Neuron (in vitro differentiated cells): ENCODE data around the gene SARDH.
"Not testable (repeated sequence)": the region's sequence is repeated elsewhere in the genome, so short reads cannot be mapped to it uniquely, and the experiment has no call there.

Experiments
- H2AFZ ChIP-seq: one replicate; pipeline ENCODE4 v1.6.1; 2013; ENCODE audit warnings: low read depth, mild to moderate bottlenecking, inconsistent platforms, low read length, moderate library complexity
- H3K27me3 ChIP-seq: one replicate; pipeline ENCODE4 v1.6.1; 2013; ENCODE audit warnings: low read length; ENCODE audit not compliant: insufficient read depth
- H3K36me3 ChIP-seq: one replicate; pipeline ENCODE4 v1.6.1; 2013; ENCODE audit warnings: low read length; ENCODE audit not compliant: insufficient read depth
- H3K4me1 ChIP-seq: one replicate; pipeline ENCODE4 v1.6.1; 2013; ENCODE audit warnings: low read length; ENCODE audit not compliant: insufficient read depth
- H3K4me3 ChIP-seq: 2 replicates; pipeline ENCODE4 v1.5.1; 2013; ENCODE audit warnings: mild to moderate bottlenecking, low read length, moderate library complexity
- H3K9me3 ChIP-seq: one replicate; pipeline ENCODE4 v1.6.1; 2013; ENCODE audit warnings: low read length

The SARDH gene

DNA sequence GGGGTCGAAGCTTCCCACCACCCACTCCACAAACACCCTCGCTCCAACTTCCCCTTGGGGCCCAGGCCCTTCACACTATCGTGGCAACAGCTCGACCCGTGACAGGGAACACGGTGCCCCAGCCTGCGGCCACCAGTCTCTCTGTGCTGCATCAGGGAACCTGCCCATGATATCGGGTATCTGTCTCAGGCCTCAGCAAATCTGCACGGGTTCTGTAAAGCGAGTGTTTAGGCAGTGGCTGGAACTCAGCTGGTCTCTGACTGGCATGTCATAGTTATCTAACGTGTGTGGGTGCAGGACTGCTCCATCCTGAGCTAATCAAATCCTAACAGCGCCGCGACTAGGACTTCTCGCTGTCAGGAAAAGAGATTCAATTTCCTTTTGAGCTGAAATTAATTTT, 59.1 kb downstream of the SARDH start:
- Histone ChIP-seq H3K27me3 (no peaks in the 10 kb centered on the region), H3K4me3 (no peak overlapping the region), H3K4me1 (no peaks in the 10 kb centered on the region)

DNA sequence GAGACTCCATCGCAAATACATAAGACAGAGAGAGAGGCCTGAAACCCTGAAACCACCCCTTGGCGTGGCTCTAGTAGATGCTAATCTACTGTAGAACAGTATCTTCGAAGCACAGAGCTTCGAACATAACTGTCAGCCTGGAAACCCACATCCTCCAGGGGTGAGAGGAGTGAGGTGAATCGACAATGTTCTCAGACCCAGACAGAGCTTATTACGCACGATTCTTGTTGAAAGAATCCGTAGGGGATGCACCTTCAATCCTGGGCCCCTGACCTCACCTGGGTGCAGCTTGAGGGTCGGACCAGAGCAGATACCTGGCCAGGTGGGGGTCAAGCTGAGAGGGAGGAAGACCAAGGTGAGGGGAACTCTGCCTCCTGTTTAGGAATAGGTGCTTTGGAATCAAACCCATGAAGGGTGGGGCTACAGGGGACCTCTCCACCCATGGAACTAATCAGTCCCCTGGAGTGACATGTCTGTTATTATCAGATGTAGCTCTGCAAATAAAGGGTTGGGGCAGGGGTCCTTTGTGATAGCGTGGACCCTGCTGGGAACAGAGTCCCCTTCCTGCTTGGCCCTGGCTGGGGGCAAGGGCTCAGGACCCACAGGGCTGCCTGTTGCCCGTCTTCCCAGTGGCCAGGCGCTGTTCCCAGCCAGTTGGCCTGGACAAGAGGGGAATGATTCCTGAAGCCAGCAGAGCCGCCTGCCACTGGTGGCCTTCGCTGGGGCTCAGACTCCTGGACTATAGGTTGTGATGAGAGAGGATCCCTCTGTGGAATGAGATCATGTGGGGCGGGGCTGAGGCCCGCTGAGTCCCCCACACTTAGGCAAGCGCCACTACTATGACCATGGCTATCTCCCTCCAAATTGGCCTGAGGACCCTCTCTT, 60.8 kb downstream of the SARDH start:
- Histone ChIP-seq H3K9me3 (no peaks in the 10 kb centered on the region), H2AFZ (no peak overlapping the region), H3K27me3 (no peaks in the 10 kb centered on the region), H3K4me3 (no peak overlapping the region), H3K36me3 (no peaks in the 10 kb centered on the region), H3K4me1 (peaks cover 5% of the 10 kb centered on the region)

More for the DNA sequence above, 59.1 kb downstream of the SARDH start:
- Histone ChIP-seq H3K9me3 (no peaks in the 10 kb centered on the region), H2AFZ (no peak overlapping the region), H3K36me3 (no peaks in the 10 kb centered on the region)

GRCh38 chr9:133676450-133676849, 61.7 kb downstream of the SARDH start:
- Histone ChIP-seq H3K36me3 (no peaks in the 10 kb centered on the region), H3K27me3 (no peaks in the 10 kb centered on the region), H2AFZ (no peak overlapping the region), H3K4me1 (peaks cover 5% of the 10 kb centered on the region), H3K9me3 (peaks cover 2% of the 10 kb centered on the region), H3K4me3 (no peak overlapping the region)

DNA sequence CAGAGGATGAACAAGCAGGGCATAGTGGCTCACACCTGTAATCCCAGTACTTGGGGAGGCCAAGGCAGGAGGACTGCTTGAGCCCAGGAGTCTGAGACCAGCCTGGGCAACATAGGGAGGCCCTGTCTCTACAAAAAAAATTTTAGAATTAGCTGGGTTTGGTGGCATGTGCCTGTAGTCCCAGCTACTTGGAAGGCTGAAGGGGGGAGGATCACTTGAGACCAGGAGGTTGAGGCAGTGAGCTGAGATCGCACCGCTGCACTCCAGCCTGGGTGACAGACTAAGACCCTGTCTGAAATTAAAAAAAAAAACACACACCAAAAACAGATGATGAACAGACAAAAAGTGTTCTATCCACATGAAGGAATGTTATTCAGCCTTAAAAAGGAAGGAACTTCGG, 62.4 kb downstream of the SARDH start:
- H3K4me1 ChIP-seq, H3K4me3 ChIP-seq, H3K9me3 ChIP-seq, H3K36me3 ChIP-seq, H3K27me3 ChIP-seq, H2AFZ ChIP-seq: not testable (repeated sequence)

- Histone ChIP-seq H2AFZ (no peak overlapping the region), H3K36me3 (no peaks in the 10 kb centered on the region), H3K27me3 (no peaks in the 10 kb centered on the region), H3K4me1 (peaks cover 5% of the 10 kb centered on the region), H3K9me3 (peaks cover 2% of the 10 kb centered on the region), H3K4me3 (no peak overlapping the region)
Observed at GRCh38 chr9:133674091-133674490, 64.1 kb downstream of the SARDH start.

GRCh38 chr9:133673258-133673655, 64.9 kb downstream of the SARDH start:
- peaks cover 5% of the 10 kb centered on the region for H3K4me1 ChIP-seq

GRCh38 chr9:133672503-133673257, 65.5 kb downstream of the SARDH start:
- H3K36me3 ChIP-seq, result no peaks in the 10 kb centered on the region
- H3K9me3 ChIP-seq, result peaks cover 2% of the 10 kb centered on the region
- no peak overlapping the region for H2AFZ ChIP-seq
- no peak overlapping the region for H3K4me3 ChIP-seq
- H3K4me1 ChIP-seq, result peaks cover 5% of the 10 kb centered on the region
- H3K27me3 ChIP-seq, result no peaks in the 10 kb centered on the region

More at GRCh38 chr9:133673258-133673655, 64.9 kb downstream of the SARDH start:
- Histone ChIP-seq H2AFZ (no peak overlapping the region), H3K4me3 (no peak overlapping the region), H3K36me3 (no peaks in the 10 kb centered on the region), H3K9me3 (peaks cover 2% of the 10 kb centered on the region), H3K27me3 (no peaks in the 10 kb centered on the region)

DNA sequence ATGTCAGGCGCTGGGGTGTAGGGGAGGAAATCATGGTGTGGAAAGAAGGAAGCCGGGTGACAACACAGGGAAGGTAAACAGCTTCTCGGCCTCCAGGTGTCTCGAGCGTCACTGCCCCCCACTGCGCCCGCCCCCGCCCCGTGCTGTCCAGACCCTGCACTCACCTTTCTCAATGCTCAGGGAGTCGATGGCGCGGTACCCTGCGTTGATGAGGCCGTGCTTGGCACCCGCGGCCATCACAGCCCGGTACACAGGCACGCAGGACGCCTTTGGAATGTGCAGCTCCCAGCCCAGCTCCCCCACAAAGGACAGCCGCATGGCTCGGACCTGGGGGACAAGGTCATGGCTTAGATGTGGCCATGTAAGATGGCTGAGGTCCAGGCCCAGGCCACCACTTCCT, 66.8 kb downstream of the SARDH start:
- Histone ChIP-seq H2AFZ (no peak overlapping the region), H3K36me3 (no peaks in the 10 kb centered on the region), H3K27me3 (no peaks in the 10 kb centered on the region), H3K4me1 (peaks cover 5% of the 10 kb centered on the region), H3K9me3 (peaks cover 2% of the 10 kb centered on the region), H3K4me3 (no peak overlapping the region)

DNA sequence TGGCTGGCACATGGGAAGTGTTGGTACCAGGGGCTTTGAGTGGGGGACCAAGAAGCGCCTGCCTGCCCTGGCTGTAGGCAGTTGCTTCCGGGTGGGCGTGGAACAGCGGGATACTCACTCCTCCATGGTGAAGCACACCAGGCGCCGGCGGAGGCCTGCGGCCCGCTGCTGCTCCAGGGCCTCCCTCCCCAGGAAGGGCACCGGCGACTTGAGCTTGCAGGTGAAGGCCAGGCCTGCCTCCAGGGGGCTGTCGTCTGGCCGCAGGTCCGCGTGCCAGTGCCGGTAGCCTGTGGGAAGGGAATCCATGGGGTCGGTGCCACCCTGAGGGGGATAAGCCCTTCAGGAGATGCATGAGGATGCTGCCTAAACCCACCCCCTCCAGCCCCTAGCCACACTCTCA, 67.7 kb downstream of the SARDH start:
- Histone ChIP-seq H3K27me3 (no peaks in the 10 kb centered on the region), H3K4me1 (peaks cover 5% of the 10 kb centered on the region)

GRCh38 chr9:133669182-133669801, 68.9 kb downstream of the SARDH start:
- Histone ChIP-seq H2AFZ (no peak overlapping the region), H3K9me3 (peaks cover 2% of the 10 kb centered on the region), H3K4me1 (peaks cover 5% of the 10 kb centered on the region), H3K27me3 (no peaks in the 10 kb centered on the region), H3K4me3 (no peak overlapping the region), H3K36me3 (no peaks in the 10 kb centered on the region)

More for the DNA sequence above, 67.7 kb downstream of the SARDH start:
- H2AFZ ChIP-seq, result no peak overlapping the region
- H3K36me3 ChIP-seq, result no peaks in the 10 kb centered on the region
- H3K4me3 ChIP-seq, result no peak overlapping the region
- H3K9me3 ChIP-seq, result peaks cover 2% of the 10 kb centered on the region

DNA sequence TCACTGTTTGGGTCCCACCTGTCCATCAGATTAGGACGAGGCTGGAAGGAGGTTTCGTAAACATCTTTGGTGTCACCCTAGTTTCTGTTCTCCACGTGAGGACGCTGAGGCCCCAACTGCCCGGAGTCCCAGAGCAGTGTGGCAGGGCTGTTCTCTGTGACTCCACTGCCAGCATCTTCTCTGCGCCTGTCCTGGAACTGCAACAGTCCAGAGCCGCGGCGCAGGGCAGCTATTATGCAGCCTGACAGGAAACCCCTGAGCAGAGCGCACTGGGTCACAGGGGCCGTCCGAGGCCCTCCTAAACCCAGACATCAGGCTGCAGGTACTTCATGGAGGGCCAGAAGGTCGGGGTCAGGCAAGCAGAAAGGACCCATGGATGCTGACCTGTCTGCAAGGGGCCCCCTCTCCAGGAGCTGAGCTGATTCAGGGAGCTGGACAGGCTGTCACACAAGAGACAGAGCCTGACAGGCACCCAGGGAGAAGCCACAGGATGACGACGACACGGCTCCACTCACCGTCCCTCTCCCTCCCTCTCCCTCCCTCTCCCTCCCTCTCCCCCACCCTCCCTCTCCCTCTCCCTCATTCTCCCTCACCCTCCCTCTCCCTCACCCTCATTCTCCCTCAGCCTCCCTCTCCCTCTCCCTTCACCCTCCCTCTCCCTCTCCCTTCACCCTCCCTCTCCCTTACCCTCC, 70.2 kb downstream of the SARDH start:
- Histone ChIP-seq H3K9me3 (peaks cover 2% of the 10 kb centered on the region), H2AFZ (no peak overlapping the region), H3K27me3 (no peaks in the 10 kb centered on the region), H3K36me3 (no peaks in the 10 kb centered on the region), H3K4me3 (no peak overlapping the region), H3K4me1 (peaks cover under 1% of the 10 kb centered on the region)

- Histone ChIP-seq H3K36me3 (no peaks in the 10 kb centered on the region), H3K9me3 (no peaks in the 10 kb centered on the region), H3K4me1 (no peaks in the 10 kb centered on the region), H3K27me3 (no peaks in the 10 kb centered on the region), H2AFZ (no peak overlapping the region), H3K4me3 (no peak overlapping the region)
Observed at GRCh38 chr9:133666845-133667244, 71.3 kb downstream of the SARDH start.
